ENCODE measurements around the gene SCLY.

Gene SCLY

GRCh38 chr2:238079874-238080327 lies 19.1 kb downstream of the SCLY start:
- DNase-seq = no peak

GRCh38 chr2:238080518-238080917 lies 19.7 kb downstream of the SCLY start:
- no peak for DNase-seq

- DNase-seq = no peak
Observed at GRCh38 chr2:238081150-238081549, 20.3 kb downstream of the SCLY start.

DNA sequence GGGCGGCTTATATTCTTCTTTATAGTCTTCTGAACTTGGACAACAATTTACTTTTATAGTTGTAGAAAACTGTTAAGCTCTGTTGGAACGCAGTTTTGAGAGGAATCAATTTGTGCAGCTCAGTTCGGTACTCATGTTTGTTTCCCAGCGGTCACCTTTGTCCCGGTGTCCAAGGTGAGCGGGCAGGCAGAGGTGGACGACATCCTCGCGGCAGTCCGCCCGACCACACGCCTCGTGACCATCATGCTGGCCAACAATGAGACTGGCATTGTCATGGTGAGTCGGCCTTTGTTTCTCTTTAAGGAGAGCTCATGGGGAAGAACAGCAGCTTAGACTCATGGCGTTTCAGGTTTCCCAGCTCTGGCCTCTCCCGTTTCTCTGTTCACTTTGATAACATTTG lies 20.8 kb downstream of the SCLY start:
- no peak for DNase-seq

DNA sequence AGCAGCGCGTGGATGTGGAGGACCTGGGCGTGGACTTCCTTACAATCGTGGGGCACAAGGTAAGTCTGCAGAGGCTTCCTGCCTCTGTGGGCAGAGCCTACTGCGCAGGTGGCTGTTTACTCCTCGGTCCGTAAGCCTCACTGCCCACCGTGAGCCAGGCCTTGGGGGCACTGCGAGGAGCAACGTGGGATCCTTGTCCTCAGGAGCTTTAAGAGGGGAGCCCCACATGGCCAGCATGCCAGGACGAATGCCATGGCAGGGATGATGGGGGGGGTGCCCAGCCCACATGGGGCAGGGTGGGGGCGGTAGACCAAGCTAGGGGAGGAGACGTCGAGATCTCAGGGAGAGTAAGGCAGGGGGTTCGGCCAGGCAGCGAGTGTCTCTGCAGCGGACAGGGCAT lies 21.4 kb downstream of the SCLY start:
- no peak for DNase-seq

DNA sequence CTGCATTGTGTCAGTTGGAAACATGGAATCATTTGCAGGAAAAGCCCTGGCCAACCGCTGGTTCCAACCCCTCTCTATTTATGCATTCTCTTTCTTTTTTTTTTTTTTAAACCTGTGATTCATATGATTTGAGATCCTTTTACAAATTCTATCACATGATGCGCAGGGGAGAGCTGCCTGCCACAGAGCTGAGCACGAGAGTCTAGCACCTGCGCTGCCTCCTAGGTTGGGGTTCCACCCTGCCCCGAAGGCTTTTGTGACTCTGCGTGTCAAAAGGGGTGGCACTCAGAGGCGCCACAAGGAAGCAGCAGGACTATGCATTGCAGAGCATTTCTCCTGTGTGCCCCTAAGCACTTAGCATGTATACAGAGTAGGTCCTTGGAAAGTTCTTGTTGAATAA lies 22.0 kb downstream of the SCLY start:
- no peak for DNase-seq

- DNase-seq = no peak
Observed at GRCh38 chr2:238083919-238084318, 23.1 kb downstream of the SCLY start.

DNA sequence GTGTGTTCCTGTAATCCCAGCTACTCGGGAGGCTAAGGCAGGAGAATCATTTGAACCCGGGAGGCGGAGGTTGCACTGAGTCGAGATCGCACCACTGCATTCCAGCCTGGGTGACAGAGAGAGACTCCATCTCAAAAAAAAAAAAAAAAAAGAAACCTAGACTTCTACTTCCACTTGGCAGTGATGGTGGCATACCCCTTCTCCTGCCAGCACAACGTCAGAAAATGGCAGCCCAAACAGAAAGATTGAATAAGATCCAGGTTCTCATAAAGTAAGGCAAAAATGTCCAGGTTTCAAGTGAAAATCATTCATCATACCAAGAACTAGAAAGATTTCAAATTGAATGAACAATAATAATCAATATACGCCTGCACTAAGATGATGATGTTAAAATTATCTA lies 24.0 kb downstream of the SCLY start:
- no peak for DNase-seq

DNA sequence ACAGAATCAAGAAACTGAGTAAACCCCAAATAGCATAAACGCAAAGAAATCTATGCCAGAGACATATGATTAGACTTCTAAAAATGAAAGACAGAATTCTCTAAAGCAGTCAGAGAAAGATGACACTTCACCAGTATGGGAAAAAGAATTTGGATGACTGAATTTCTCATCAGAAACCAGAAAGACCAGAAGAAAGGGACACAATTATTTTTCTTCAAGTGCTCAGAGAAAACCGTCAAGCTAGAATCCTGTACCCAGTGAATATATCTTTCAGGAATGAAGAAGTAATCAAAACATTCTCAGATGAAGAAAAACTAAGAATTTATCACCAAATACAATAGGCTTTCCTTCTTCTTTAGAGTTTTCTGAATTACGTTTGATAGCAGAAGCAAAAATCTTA lies 25.1 kb downstream of the SCLY start:
- DNase-seq = no peak

- DNase-seq = no peak
Observed at GRCh38 chr2:238087211-238087610, 26.4 kb downstream of the SCLY start.

GRCh38 chr2:238090887-238091286 lies 30.1 kb downstream of the SCLY start:
- DNase-seq = no peak

DNA sequence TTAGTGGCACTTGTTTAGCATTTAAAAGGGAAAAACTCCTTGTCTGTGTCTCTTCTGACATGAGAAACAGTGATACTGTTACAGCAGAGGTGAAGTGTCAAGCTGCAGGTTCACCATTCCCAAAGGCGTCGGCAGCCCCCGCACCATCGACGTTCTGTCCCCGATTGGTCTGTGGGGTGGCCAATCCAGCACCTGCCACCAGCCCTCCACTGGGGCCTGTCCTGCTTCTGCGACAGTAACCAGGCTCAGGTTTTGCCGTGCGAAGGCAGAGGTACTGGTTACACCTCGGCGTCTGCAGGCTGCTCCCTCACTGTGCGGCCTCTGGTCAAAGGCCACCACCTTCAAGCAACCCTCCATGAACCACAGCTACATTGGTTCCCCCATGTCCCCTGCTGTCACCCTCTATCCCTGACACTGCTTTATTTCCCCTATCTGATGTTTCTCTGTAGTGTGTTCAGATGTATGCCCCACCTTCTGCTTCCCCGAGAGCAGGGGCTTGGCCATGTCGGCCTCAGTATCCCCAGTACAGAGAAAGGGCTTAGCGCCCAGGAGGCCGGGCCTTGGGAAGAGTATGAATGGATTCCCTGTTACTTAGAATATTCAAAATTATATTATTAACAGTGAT lies 30.7 kb downstream of the SCLY start:
- no peak for DNase-seq

GRCh38 chr2:238092486-238093035 lies 31.8 kb downstream of the SCLY start:
- DNase-seq = no peak

- no peak for DNase-seq
Observed at GRCh38 chr2:238093181-238094140, 32.7 kb downstream of the SCLY start.

DNA sequence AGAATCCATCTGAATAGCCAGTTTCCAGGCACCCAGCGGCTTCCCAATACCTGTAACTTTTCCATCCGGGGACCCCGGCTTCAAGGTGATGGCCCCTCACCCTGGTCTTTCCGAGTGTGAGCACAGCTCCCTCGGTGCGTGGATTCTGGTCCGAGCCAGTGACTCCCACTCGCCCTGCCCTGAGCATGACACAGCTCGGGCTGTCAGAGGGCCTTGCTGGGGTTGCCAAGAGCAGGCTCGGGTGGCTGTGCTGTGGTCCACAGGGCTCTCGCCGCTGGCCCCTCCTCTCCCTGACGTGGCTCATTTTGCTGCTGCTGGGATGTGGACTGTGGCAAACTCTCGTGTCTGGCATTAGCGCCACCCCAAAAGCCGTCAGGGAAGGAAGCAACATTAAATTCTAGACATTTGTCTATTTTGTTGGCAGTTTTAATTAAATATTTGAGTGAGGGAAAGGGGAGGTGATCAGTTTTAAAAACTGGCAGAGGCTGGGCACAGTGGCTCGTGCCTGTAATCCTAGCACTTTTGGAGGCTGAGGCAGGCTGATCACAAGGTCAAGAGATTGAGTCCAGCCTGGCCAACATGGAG lies 33.7 kb downstream of the SCLY start:
- no peak for DNase-seq

DNA sequence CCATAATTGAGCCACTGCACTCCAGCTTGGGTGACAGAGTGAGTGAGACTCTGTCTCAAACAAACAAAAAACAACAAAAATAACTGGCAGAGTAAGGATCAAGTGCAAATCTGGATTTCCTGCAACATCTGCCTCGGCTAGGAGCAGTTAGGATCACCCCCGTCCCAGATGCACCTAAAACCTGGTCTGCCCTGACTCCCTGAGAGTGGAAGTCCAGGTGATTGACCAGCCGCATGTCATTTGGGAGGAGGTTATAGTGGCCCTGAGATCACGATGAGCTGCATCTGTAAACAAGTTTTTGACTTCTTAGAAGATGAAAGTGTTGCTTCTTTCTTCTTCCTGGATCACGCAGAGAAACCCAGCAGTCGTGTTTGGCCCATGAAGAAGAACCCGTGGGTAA lies 34.3 kb downstream of the SCLY start:
- no peak for DNase-seq

- DNase-seq = no peak
Observed at GRCh38 chr2:238096311-238097011, 35.7 kb downstream of the SCLY start.

DNA sequence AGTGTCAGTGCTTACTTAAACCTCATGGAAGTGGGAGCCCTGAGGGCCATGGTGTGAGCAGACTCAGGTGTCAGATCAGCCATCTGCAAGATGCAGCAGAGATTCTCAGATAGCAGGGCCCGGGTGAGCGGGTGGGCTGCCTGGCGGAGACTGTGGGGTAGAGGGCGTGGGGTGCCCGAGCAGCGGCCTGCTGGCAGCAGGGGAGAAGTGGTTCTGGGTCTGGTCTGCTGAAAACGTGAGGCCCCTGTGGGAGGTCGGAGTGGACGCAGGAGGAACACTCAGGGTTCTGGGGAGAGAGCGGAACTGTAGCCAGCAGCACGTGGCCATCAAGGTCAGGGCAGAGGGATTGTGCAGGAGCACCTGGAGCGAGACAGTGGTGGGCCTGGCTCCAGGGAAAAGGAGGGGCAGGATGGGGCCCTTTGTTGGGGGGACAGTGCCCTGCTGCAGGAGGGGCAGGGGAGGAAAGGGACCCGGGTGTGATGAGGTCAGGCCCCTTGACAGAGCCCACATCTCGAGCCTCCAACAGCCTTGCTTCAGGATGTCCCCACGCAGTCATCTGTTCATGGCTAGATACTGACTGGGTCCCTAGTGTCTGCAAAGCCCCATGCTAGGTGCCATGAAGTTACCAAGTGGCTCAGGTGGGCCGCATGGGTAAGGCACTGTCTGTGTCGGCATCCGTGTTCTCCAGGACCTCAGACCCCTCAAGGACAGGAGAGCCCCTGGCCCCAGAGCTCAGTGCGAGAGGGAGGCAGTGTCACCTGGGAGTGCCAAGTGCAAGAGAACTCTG lies 36.6 kb downstream of the SCLY start:
- no peak for DNase-seq

GRCh38 chr2:238097988-238098871 lies 37.4 kb downstream of the SCLY start:
- DNase-seq = peak; percentile 45

DNA sequence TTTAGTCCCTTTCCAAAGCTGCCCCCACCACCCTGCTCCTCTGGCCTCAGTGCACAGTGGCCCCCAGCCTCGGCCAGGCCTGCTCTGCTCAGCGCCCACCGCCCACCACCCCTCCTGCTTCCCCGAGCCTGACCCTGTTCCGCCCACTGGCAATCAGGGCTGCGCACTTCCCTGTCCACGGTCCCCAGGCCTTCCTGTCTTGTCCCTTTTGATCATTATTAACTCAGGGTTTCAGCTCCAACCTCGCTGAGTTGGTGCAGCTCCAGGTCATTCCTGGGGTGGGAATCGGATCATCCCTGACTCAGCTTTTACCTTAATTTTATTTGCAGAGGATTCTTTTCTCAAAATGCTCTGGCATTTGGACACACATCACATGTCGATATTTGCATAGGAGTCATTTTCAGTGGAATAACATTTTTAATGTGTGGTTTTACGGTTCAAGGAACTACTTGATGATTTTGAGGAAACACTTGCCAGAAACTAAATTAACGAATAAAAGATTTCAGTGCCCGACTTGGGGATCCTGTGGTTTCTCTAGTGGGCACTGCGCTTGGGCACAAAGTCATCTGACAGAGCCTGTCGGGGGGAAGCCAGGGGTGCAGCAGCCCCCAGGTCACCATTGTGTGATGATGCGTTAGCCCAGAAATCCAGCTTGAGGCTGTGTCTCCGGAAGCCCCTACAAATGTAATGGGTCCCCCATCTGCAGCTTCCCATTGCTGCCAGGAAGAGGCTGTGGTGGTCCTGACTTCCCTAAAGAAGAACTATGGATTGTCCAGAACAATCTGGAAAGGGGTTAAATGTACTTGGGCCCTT lies 38.3 kb downstream of the SCLY start:
- no peak for DNase-seq
